GM12878 (cell line): ENCODE results near the gene NT5DC4. TPM values are rescaled to one million over a fixed set of nuclear protein-coding genes. Genes with fewer than 3 reads are reported as not detected.

Experiments
- ATAC-seq: fragments of 200-7000 bp; cut with Tn5 transposase; 3 replicates; pipeline ENCODE4 v1.9.1; 2020; ENCODE audit warnings: mild to moderate bottlenecking, moderate library complexity
- BruUV-seq: library from RNA; stranded (reverse); fragments of 400-500 nt; replicated peaks from 2 replicates; lab custom pipeline; 2021; lab: Mats Ljungman, UMichigan
- CTCF ChIA-PET: fragments of 300-600 bp; sonication (Branson Sonifier 250); formaldehyde crosslinking; extraction: SDS; loops from one replicate; lab custom pipeline; 2021; ENCODE audit warnings: inconsistent platforms; lab: Yijun Ruan, JAX
- POLR2A ChIA-PET: fragments of 350-600 bp; formaldehyde crosslinking; extraction: SDS; loops from one replicate; lab custom pipeline; 2021; ENCODE audit warnings: inconsistent platforms; lab: Charles Lee
- RAD21 ChIA-PET: fragments of 300-600 bp; sonication (Branson Sonifier 250); formaldehyde crosslinking; loops from one replicate; lab custom pipeline; 2023; ENCODE audit warnings: antibody characterized with exemption; ENCODE audit not compliant: unreplicated experiment; lab: Charles Lee
- SMC1A ChIA-PET: fragments of 300-600 bp; sonication (Branson Sonifier 250); formaldehyde crosslinking; loops from one replicate; lab custom pipeline; 2023; ENCODE audit not compliant: unreplicated experiment, uncharacterized antibody; lab: Charles Lee
- DNase-seq: peaks from one replicate; pipeline ENCODE4 v3.0.0-alpha.2; 2011; ENCODE audit warnings: low read depth, low spot score
- FAIRE-seq: peaks from 3 replicates; lab custom pipeline; 2011; peaks lifted over from hg19 to GRCh38; lab: Jason Lieb, UNC
- H2AFZ ChIP-seq: 2 replicates; pipeline ENCODE4 v1.6.0; 2011; ENCODE audit warnings: low read depth, low read length, control low read depth; ENCODE audit not compliant: control insufficient read depth
- H3K27ac ChIP-seq: 2 replicates; pipeline ENCODE4 v1.5.1; 2011; ENCODE audit warnings: control low read depth; ENCODE audit not compliant: control insufficient read depth, insufficient read depth
- H3K27me3 ChIP-seq, 2 experiments: replicated peaks in 1 of 2; 2 replicates each; pipeline versions ENCODE4 v1.6.0 to v1.6.1; 2011; ENCODE audit warnings: low read length in 1 of 2; ENCODE audit not compliant: control insufficient read depth in 2 of 2, insufficient read depth in 2 of 2
- H3K36me3 ChIP-seq, 2 experiments: 2 replicates each; pipeline ENCODE4 v1.5.1; 2011; ENCODE audit warnings: low read length in 1 of 2; ENCODE audit not compliant: control insufficient read depth in 2 of 2, insufficient read depth in 2 of 2
- H3K4me1 ChIP-seq: 2 replicates; pipeline ENCODE4 v1.6.1; 2011; ENCODE audit warnings: mild to moderate bottlenecking, low read length, moderate library complexity, mixed read lengths; ENCODE audit not compliant: control insufficient read depth, insufficient read depth
- H3K4me2 ChIP-seq: 2 replicates; pipeline ENCODE4 v1.6.0; 2011; ENCODE audit warnings: control low read depth; ENCODE audit not compliant: control insufficient read depth, insufficient read depth
- H3K4me3 ChIP-seq: fragments of 200-600 bp; sonication (generic); 2 replicates; pipeline ENCODE4 v1.5.1; 2016
- H3K79me2 ChIP-seq: 2 replicates; pipeline ENCODE4 v1.6.0; 2011; ENCODE audit warnings: low read length; ENCODE audit not compliant: control insufficient read depth, insufficient read depth
- H3K9ac ChIP-seq: 2 replicates; pipeline ENCODE4 v1.8.0; 2011; ENCODE audit warnings: low read length, control low read depth, mixed read lengths; ENCODE audit not compliant: control insufficient read depth, insufficient read depth
- H3K9me3 ChIP-seq: replicated peaks from 3 replicates; pipeline ENCODE4 v1.5.1; 2011; ENCODE audit warnings: mild to moderate bottlenecking, low read length; ENCODE audit not compliant: control insufficient read depth, insufficient read depth
- H4K20me1 ChIP-seq: 2 replicates; pipeline ENCODE4 v1.6.0; 2011; ENCODE audit not compliant: control insufficient read depth, insufficient read depth
- CEBPB ChIP-seq, 2 experiments: fragments of 150-350 bp in 1 of 2; IDR thresholded peaks; 2 replicates each; pipeline ENCODE4 v1.6.1; 2012 to 2014; ENCODE audit warnings: low read depth in 2 of 2, low read length in 2 of 2, borderline replicate concordance in 1 of 2, inconsistent platforms in 1 of 2
- DPF2 ChIP-seq: fragments of 450-650 bp; IDR thresholded peaks from 2 replicates; pipeline ENCODE4 v1.6.1; 2017; ENCODE audit warnings: mild to moderate bottlenecking
- E4F1 ChIP-seq: fragments of 450-650 bp; IDR thresholded peaks from 2 replicates; pipeline ENCODE4 v1.6.1; 2018; ENCODE audit warnings: borderline replicate concordance, mild to moderate bottlenecking; ENCODE audit not compliant: partially characterized antibody
- EP300 ChIP-seq, 2 experiments: fragments of 150-350 bp in 1 of 2; IDR thresholded peaks; 2 replicates each; pipeline ENCODE4 v1.6.1; 2011 to 2012; ENCODE audit warnings: low read depth in 2 of 2, low read length in 2 of 2, borderline replicate concordance in 1 of 2, improper control_type of control experiment in 1 of 2, inconsistent platforms in 1 of 2; ENCODE audit not compliant: control insufficient read depth in 1 of 2
- ETV6 ChIP-seq, 2 experiments: fragments of 450-650 bp in 1 of 2; IDR thresholded peaks in 1 of 2; conservative IDR thresholded peaks in 1 of 2; 2 replicates each; pipeline ENCODE4 v1.6.1; 2014; ENCODE audit warnings: antibody characterized with exemption in 1 of 2, borderline replicate concordance in 1 of 2, low read depth in 1 of 2, mild to moderate bottlenecking in 1 of 2, moderate library complexity in 1 of 2
- HDGF ChIP-seq: fragments of 450-650 bp; IDR thresholded peaks from 2 replicates; pipeline ENCODE4 v1.6.1; 2016; ENCODE audit warnings: antibody characterized with exemption
- IRF4 ChIP-seq: IDR thresholded peaks from 2 replicates; pipeline ENCODE4 v1.6.1; 2011; ENCODE audit warnings: low read depth, low read length
- JUND ChIP-seq: IDR thresholded peaks from 2 replicates; pipeline ENCODE4 v1.6.1; 2012; ENCODE audit warnings: low read depth, mild to moderate bottlenecking, low read length, improper control_type of control experiment, moderate library complexity
- LARP7 ChIP-seq: fragments of 450-650 bp; IDR thresholded peaks from 2 replicates; pipeline ENCODE4 v1.6.1; 2017; ENCODE audit warnings: mild to moderate bottlenecking
- MAX ChIP-seq: IDR thresholded peaks from 2 replicates; pipeline ENCODE4 v1.6.1; 2012; ENCODE audit warnings: low read depth, low read length, improper control_type of control experiment
- MEF2A ChIP-seq: IDR thresholded peaks from 2 replicates; pipeline ENCODE4 v1.6.1; 2011; ENCODE audit warnings: low read depth, mild to moderate bottlenecking, low read length, moderate library complexity; ENCODE audit not compliant: insufficient read depth
- MEF2B ChIP-seq: fragments of 450-650 bp; IDR thresholded peaks from 2 replicates; pipeline ENCODE4 v1.6.1; 2018; ENCODE audit warnings: mild to moderate bottlenecking, moderate library complexity; ENCODE audit not compliant: partially characterized antibody, poor library complexity, severe bottlenecking
- RUNX3 ChIP-seq: IDR thresholded peaks from 2 replicates; pipeline ENCODE4 v1.6.1; 2012; ENCODE audit warnings: low read length, inconsistent platforms
- SMC3 ChIP-seq: IDR thresholded peaks from 2 replicates; pipeline ENCODE4 v1.6.1; 2011; ENCODE audit warnings: low read length, improper control_type of control experiment, borderline replicate concordance
- TCF3 ChIP-seq: IDR thresholded peaks from 2 replicates; pipeline ENCODE4 v1.6.1; 2012; ENCODE audit warnings: low read depth, mild to moderate bottlenecking, low read length, borderline replicate concordance; ENCODE audit not compliant: insufficient read depth
- USF1 ChIP-seq: IDR thresholded peaks from 2 replicates; pipeline ENCODE4 v1.6.1; 2011; ENCODE audit warnings: borderline replicate concordance, low read depth, mild to moderate bottlenecking, moderate library complexity, mixed read lengths, low read length; ENCODE audit not compliant: insufficient read depth; ENCODE audit errors: extremely low read length
- ZNF274 ChIP-seq: IDR thresholded peaks from one replicate; pipeline ENCODE4 v1.8.0; 2011; ENCODE audit not compliant: insufficient read length, insufficient read depth
- WGBS: methylation state at CpG from one replicate; pipeline ENCODE4 v1.1.6; 2016; ENCODE audit warnings: low lambda C conversion rate; ENCODE audit not compliant: insufficient replicate concordance, insufficient coverage; ENCODE audit errors: missing lambda C conversion rate; 5-methylcytosine and 5-hydroxymethylcytosine counted together
- in situ Hi-C: fragments of 300-500 bp; cut with MboI; formaldehyde crosslinking; loops from 9 replicates; pipeline ENCODE4 v1.14.3; 2018; ENCODE audit warnings: mixed read lengths
- intact Hi-C: fragments of 100-400 bp; cut with micrococcal nuclease; formaldehyde crosslinking; loops from one replicate; pipeline ENCODE4 v1.14.2; 2022; ENCODE audit not compliant: unreplicated experiment
- polyA plus RNA-seq, 11 experiments: library from polyadenylated mRNA; depleted of rRNA in 4 of 11; unstranded in 6 of 11; stranded (reverse) in 5 of 11; fragments of >200 nt; fragmentation: Nextera tagmentation in 4 of 11; fragmentation: Illumina TruSeq in 1 of 11; extraction: Ambion mirVana in 4 of 11; extraction: Trizol in 1 of 11; gene quantifications; 1 replicate in 1 of 11; 2 replicates in 10 of 11; pipeline versions ENCODE4 v1.2.1 to v1.2.3, GENCODE V29; 2011 to 2016; ENCODE audit warnings: inconsistent platforms in 2 of 11, missing spikeins in 2 of 11, low read depth in 1 of 11
- total RNA-seq, 4 experiments: library from RNA; depleted of rRNA in 3 of 4; stranded (reverse); fragments of >200 nt in 3 of 4; fragmentation: Illumina TruSeq in 1 of 4; extraction: Trizol in 1 of 4; gene quantifications; 2 replicates each; pipeline versions ENCODE4 v1.2.1 to v1.2.3, GENCODE V29; 2013 to 2021

The NT5DC4 gene
- total and polyA plus RNA-seq, 10 of the 15 experiments (the other 5 are each of a cell fraction or from before 2014, with no cell fraction given) = 0.04 to 2.6 (median 0.32) TPM; not detected in 2

- Histone ChIP-seq H3K9ac (no peak overlapping the region), H3K4me1 (peaks cover 22% of the 10 kb centered on the region), H3K27ac (peak overlapping the region; percentile 39; the same call in 1 of the 2 replicates), H3K4me2 (peak overlapping the region; percentile 59), H3K4me3 (no peak overlapping the region), H3K79me2 (no peaks in the 10 kb centered on the region), H4K20me1 (no peaks in the 10 kb centered on the region), H2AFZ (peak overlapping the region; percentile 67; the same call in 1 of the 2 replicates), H3K36me3 (no peaks in the 10 kb centered on the region), H3K27me3 (no peaks in the 10 kb centered on the region), H3K9me3 (no peaks in the 10 kb centered on the region)
- BruUV-seq = no TSS peak
- 62% methylated on average over 15 of the region's 15 CpGs for WGBS
- FAIRE-seq (peak; percentile 57), ATAC-seq (peak; percentile 81), DNase-seq (peak; percentile 46)
- CTCF ChIA-PET = interaction anchor here (0.6 to 12.8 kb wide), 47 partner anchors 7 to 471 kb away, joined by 3 to 671 read pairs (median 5); partner anchors contain the start of genes CHCHD5, SLC20A1 and ZC3H8
- POLR2A ChIA-PET = interaction anchor here (0.6 to 4.9 kb wide), 18 partner anchors 13 to 141 kb away, joined by 3 to 51 read pairs (median 6); partner anchors contain the start of genes CHCHD5 and SLC20A1
- RAD21 ChIA-PET = interaction anchor here (0.7 to 10.7 kb wide), 38 partner anchors 8 to 244 kb away, joined by 3 to 494 read pairs (median 5); partner anchors contain the start of genes CHCHD5, CKAP2L and SLC20A1
- in situ Hi-C loops = no loop called here
- SMC1A ChIA-PET = interaction anchor here (0.6 to 10.9 kb wide), 46 partner anchors 10 to 229 kb away, joined by 3 to 455 read pairs (median 6); partner anchors contain the start of genes CHCHD5 and SLC20A1
- intact Hi-C loops = loop anchor here (1.0 to 5.0 kb wide), 5 partner anchors 34 to 244 kb away; partner anchors contain the start of genes SLC20A1 and TTL
- TF ChIP-seq MEF2A = no peak
- peak; percentile 72 for TF ChIP-seq HDGF
- peak; percentile 91 for TF ChIP-seq MEF2B
- no peak for TF ChIP-seq ZNF274
- TF ChIP-seq IRF4 = 0 out of 2 replicates have a peak, but pooled peaks have one; percentile 42
- TF ChIP-seq MAX = peak; percentile 53; the same call in 1 of the 2 replicates
- 0 out of 2 replicates have a peak, but pooled peaks have one; percentile 12 for TF ChIP-seq LARP7
- TF ChIP-seq USF1 = peak; percentile 83
- no peak for TF ChIP-seq E4F1
- no peak for TF ChIP-seq TCF3
- peak; percentile 66 for TF ChIP-seq RUNX3
- peak; percentile 27; the same call in 1 of the 2 replicates for TF ChIP-seq DPF2
- TF ChIP-seq ETV6 (conservative IDR thresholded peaks at IDR 0.05 in 1 of 2, IDR thresholded peaks at IDR 0.05 in 1 of 2; ENCODE audit: borderline replicate concordance in 1 of 2, low read depth in 1 of 2) = no peak
- peak; percentile 72 to 75 for TF ChIP-seq EP300 (IDR thresholded peaks at IDR 0.05; ENCODE audit: borderline replicate concordance in 1 of 2, control insufficient read depth in 1 of 2, low read depth in 2 of 2, low read length in 2 of 2)
- TF ChIP-seq CEBPB (IDR thresholded peaks at IDR 0.05; ENCODE audit: borderline replicate concordance in 1 of 2, low read depth in 2 of 2, low read length in 2 of 2) = no peak
- TF ChIP-seq JUND = 0 out of 2 replicates have a peak, but pooled peaks have one; percentile 36
- TF ChIP-seq SMC3 = peak; percentile 25; the same call in 1 of the 2 replicates
Measured at GRCh38 chr2:112725545-112726457, 5.0 kb downstream of the NT5DC4 start.
